Liver (tissue), 3 donors: ENCODE results near the gene PCNX2.

ENCODE experiments used
- ATF3 ChIP-seq: IDR thresholded peaks from 2 replicates; pipeline ENCODE4 v1.6.1; 2016; ENCODE audit warnings: antibody characterized with exemption
- CTCF ChIP-seq: fragments of 150-350 bp; IDR thresholded peaks from 2 replicates; pipeline ENCODE4 v1.5.1; 2017; ENCODE audit warnings: improper control_type of control experiment, low read depth, low read length; ENCODE audit not compliant: missing input control
- GABPA ChIP-seq, 2 donors: IDR thresholded peaks in 1 of 2; conservative IDR thresholded peaks in 1 of 2; 2 replicates each; pipeline ENCODE4 v1.6.1; 2016; ENCODE audit warnings: antibody characterized with exemption in 2 of 2, mild to moderate bottlenecking in 1 of 2, moderate library complexity in 1 of 2
- HNF4A ChIP-seq, 2 donors: conservative IDR thresholded peaks; 2 replicates each; pipeline ENCODE4 v1.6.1; 2016; ENCODE audit warnings: antibody characterized with exemption in 2 of 2, mild to moderate bottlenecking in 2 of 2
- JUND ChIP-seq, 2 donors: IDR thresholded peaks; 2 replicates each; pipeline ENCODE4 v1.6.1; 2016; ENCODE audit warnings: antibody characterized with exemption in 2 of 2
- MAX ChIP-seq: IDR thresholded peaks from 2 replicates; pipeline ENCODE4 v1.6.1; 2016; ENCODE audit warnings: antibody characterized with exemption
- NR2F2 ChIP-seq: IDR thresholded peaks from 2 replicates; pipeline ENCODE4 v1.6.1; 2016; ENCODE audit warnings: antibody characterized with exemption
- RAD21 ChIP-seq, 2 donors: IDR thresholded peaks; 2 replicates each; pipeline ENCODE4 v1.6.1; 2016; ENCODE audit warnings: antibody characterized with exemption in 2 of 2, mild to moderate bottlenecking in 2 of 2
- REST ChIP-seq: IDR thresholded peaks from 2 replicates; pipeline ENCODE4 v1.6.1; 2016; ENCODE audit warnings: antibody characterized with exemption, mild to moderate bottlenecking
- RXRA ChIP-seq, 2 donors: IDR thresholded peaks; 2 replicates each; pipeline ENCODE4 v1.6.1; 2017 to 2018; ENCODE audit warnings: antibody characterized with exemption in 2 of 2, mild to moderate bottlenecking in 1 of 2
- SP1 ChIP-seq: IDR thresholded peaks from 2 replicates; pipeline ENCODE4 v1.6.1; 2018; ENCODE audit warnings: antibody characterized with exemption, mild to moderate bottlenecking
- TAF1 ChIP-seq: conservative IDR thresholded peaks from 2 replicates; pipeline ENCODE4 v1.6.1; 2016; ENCODE audit warnings: antibody characterized with exemption, mild to moderate bottlenecking
- YY1 ChIP-seq: IDR thresholded peaks from 2 replicates; pipeline ENCODE4 v1.6.1; 2016; ENCODE audit warnings: antibody characterized with exemption, mild to moderate bottlenecking
- ZBTB33 ChIP-seq: IDR thresholded peaks from 2 replicates; pipeline ENCODE4 v1.6.1; 2016; ENCODE audit warnings: antibody characterized with exemption
- donor health status: healthy.
- donor health status: healthy.

DNA sequence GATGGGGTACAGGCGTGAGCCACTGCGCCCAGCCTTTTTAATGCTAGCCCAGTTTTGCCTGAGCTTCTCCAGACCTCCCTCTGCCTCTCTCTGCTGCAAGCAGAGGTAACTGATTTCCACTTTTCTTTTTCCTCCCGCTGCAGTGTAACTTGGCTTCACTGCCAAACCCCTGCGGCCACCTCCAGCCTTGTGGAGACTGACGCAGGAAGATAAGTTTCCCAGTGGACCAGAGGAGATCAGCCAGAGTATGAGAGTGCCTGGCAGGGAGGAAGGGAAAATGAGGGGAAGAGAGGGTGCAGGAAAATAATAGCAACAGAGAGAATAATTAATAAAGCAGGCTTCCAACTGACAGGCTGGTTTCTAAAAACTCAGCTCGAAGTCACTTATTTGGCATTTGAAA is 143.7 kb downstream of the PCNX2 start:
- TF ChIP-seq TAF1 (no peak), RAD21 (IDR thresholded peaks at IDR 0.05) (no peak), YY1 (no peak), ATF3 (no peak), CTCF (no peak), ZBTB33 (no peak), SP1 (no peak), MAX (no peak), GABPA (IDR thresholded peaks at IDR 0.05 in 1 of 2, conservative IDR thresholded peaks at IDR 0.05 in 1 of 2) (no peak), NR2F2 (no peak), REST (no peak), RXRA (IDR thresholded peaks at IDR 0.05) (no peak), JUND (IDR thresholded peaks at IDR 0.05) (no peak), HNF4A (conservative IDR thresholded peaks at IDR 0.05) (no peak)
